ENCODE measurements around the gene MACROD2.
"Not testable (repeated sequence)": the region's sequence is repeated elsewhere in the genome, so short reads cannot be mapped to it uniquely, and the experiment has no call there.

MACROD2 gene

GRCh38 chr20:15138548-15139126 lies 1143.3 kb downstream of the MACROD2 start:
- H3K36me3 ChIP-seq (ENCODE audit: control insufficient read depth, insufficient read depth, low read length): no peaks in the 10 kb centered on the region
- H3K27ac ChIP-seq: no peak overlapping the region
- H3K9me3 ChIP-seq (ENCODE audit: control insufficient read depth, low read length): no peaks in the 10 kb centered on the region
- H3K4me3 ChIP-seq (ENCODE audit: low read depth, low read length): no peak overlapping the region
- no peak overlapping the region for H3K9ac ChIP-seq
- H3K4me2 ChIP-seq (ENCODE audit: low read length): no peak overlapping the region
- H3K79me2 ChIP-seq: no peaks in the 10 kb centered on the region
- H3K4me1 ChIP-seq: no peaks in the 10 kb centered on the region
- no peak overlapping the region for H2AFZ ChIP-seq
- TF ChIP-seq, protein P1, sequence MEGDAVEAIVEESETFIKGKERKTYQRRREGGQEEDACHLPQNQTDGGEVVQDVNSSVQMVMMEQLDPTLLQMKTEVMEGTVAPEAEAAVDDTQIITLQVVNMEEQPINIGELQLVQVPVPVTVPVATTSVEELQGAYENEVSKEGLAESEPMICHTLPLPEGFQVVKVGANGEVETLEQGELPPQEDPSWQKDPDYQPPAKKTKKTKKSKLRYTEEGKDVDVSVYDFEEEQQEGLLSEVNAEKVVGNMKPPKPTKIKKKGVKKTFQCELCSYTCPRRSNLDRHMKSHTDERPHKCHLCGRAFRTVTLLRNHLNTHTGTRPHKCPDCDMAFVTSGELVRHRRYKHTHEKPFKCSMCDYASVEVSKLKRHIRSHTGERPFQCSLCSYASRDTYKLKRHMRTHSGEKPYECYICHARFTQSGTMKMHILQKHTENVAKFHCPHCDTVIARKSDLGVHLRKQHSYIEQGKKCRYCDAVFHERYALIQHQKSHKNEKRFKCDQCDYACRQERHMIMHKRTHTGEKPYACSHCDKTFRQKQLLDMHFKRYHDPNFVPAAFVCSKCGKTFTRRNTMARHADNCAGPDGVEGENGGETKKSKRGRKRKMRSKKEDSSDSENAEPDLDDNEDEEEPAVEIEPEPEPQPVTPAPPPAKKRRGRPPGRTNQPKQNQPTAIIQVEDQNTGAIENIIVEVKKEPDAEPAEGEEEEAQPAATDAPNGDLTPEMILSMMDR (IDR thresholded peaks at IDR 0.05): no peak
- no peaks in the 10 kb centered on the region for H3K27me3 ChIP-seq (ENCODE audit: control insufficient read depth, insufficient read depth, low read length)

DNA sequence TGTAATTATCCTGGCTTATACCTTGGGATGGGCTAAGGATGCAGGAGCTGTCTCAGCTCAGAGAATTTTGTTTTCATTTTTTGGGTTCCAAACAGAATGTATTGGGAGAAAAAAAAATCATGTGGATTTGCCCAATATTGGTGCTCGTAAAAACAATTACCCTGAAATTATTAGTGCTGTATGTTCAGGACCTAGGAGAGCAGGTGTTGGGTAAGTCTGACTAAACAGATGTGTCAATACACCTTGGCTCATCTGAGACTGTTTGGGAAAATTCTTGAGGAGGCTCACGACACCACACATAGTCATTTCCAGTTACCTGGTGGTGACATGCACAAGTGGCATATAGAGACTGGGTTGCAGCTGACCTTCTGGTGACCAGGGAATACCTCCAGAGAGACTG lies 1144.2 kb downstream of the MACROD2 start:
- TF ChIP-seq, protein P1 (IDR thresholded peaks at IDR 0.05): no peak
- no peaks in the 10 kb centered on the region for H3K9me3 ChIP-seq (ENCODE audit: control insufficient read depth, low read length)
- H3K27ac ChIP-seq: no peak overlapping the region

GRCh38 chr20:15140286-15140685 lies 1145.0 kb downstream of the MACROD2 start:
- TF ChIP-seq, protein P1 (IDR thresholded peaks at IDR 0.05): no peak
- Histone ChIP-seq H3K4me3 (ENCODE audit: low read depth, low read length) (no peak overlapping the region), H3K79me2 (no peaks in the 10 kb centered on the region), H2AFZ (no peak overlapping the region), H3K9ac (no peak overlapping the region), H3K4me2 (ENCODE audit: low read length) (no peak overlapping the region), H3K27ac (no peak overlapping the region), H3K36me3 (ENCODE audit: control insufficient read depth, insufficient read depth, low read length) (no peaks in the 10 kb centered on the region), H3K27me3 (ENCODE audit: control insufficient read depth, insufficient read depth, low read length) (no peaks in the 10 kb centered on the region), H3K9me3 (ENCODE audit: control insufficient read depth, low read length) (no peaks in the 10 kb centered on the region), H3K4me1 (no peaks in the 10 kb centered on the region)

More for the DNA sequence above, 1144.2 kb downstream of the MACROD2 start:
- Histone ChIP-seq H2AFZ (no peak overlapping the region), H3K27me3 (ENCODE audit: control insufficient read depth, insufficient read depth, low read length) (no peaks in the 10 kb centered on the region), H3K4me2 (ENCODE audit: low read length) (no peak overlapping the region), H3K9ac (no peak overlapping the region), H3K79me2 (no peaks in the 10 kb centered on the region), H3K4me3 (ENCODE audit: low read depth, low read length) (no peak overlapping the region), H3K36me3 (ENCODE audit: control insufficient read depth, insufficient read depth, low read length) (no peaks in the 10 kb centered on the region), H3K4me1 (no peaks in the 10 kb centered on the region)

- not testable (repeated sequence) for H3K9ac ChIP-seq; H3K9me3 ChIP-seq (ENCODE audit: control insufficient read depth, low read length); H2AFZ ChIP-seq; H3K27me3 ChIP-seq (ENCODE audit: control insufficient read depth, insufficient read depth, low read length); H3K4me1 ChIP-seq; H3K79me2 ChIP-seq; H3K27ac ChIP-seq; H3K4me3 ChIP-seq (ENCODE audit: low read depth, low read length); H3K4me2 ChIP-seq (ENCODE audit: low read length); H3K36me3 ChIP-seq (ENCODE audit: control insufficient read depth, insufficient read depth, low read length)
Measured at GRCh38 chr20:15140940-15141339, 1145.6 kb downstream of the MACROD2 start.

DNA sequence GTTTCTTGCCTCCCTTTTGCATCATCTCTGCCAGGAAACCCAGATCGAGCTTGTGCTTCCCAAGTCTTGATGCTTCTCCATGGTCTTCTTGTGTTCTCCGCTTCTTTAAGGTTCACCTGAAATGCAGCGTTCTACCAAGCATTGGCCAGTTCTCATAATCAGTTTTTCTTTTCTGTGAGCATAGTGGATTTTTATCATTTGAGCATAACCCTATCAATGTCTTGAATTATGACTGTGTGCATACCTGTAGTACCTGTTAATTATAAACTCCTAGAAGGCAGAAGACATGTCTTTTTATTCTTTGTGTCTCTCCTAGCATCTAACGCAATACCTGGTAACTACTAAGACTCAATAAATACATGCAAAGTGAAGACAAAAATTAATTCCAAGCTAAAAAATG lies 1146.5 kb downstream of the MACROD2 start:
- Histone ChIP-seq H3K4me2 (ENCODE audit: low read length) (no peak overlapping the region), H3K27ac (no peak overlapping the region), H3K4me3 (ENCODE audit: low read depth, low read length) (no peak overlapping the region), H3K9ac (no peak overlapping the region), H3K27me3 (ENCODE audit: control insufficient read depth, insufficient read depth, low read length) (no peaks in the 10 kb centered on the region), H3K9me3 (ENCODE audit: control insufficient read depth, low read length) (no peaks in the 10 kb centered on the region), H3K36me3 (ENCODE audit: control insufficient read depth, insufficient read depth, low read length) (no peaks in the 10 kb centered on the region), H2AFZ (no peak overlapping the region), H3K79me2 (no peaks in the 10 kb centered on the region), H3K4me1 (no peaks in the 10 kb centered on the region)
- TF ChIP-seq, protein P1 (IDR thresholded peaks at IDR 0.05): no peak

Data from parathyroid adenoma (tissue), 2 donors.